ENCODE results near the gene PDPN. TPM values are rescaled to one million over a fixed set of nuclear protein-coding genes. Genes with fewer than 3 reads are reported as not detected.
A peak's percentile ranks its signal among the peaks of the same experiment; 100 is the strongest.

Gene PDPN
- total and polyA plus RNA-seq, 7 donors = 17.2 to 38.4 (median 27.9) TPM

DNA sequence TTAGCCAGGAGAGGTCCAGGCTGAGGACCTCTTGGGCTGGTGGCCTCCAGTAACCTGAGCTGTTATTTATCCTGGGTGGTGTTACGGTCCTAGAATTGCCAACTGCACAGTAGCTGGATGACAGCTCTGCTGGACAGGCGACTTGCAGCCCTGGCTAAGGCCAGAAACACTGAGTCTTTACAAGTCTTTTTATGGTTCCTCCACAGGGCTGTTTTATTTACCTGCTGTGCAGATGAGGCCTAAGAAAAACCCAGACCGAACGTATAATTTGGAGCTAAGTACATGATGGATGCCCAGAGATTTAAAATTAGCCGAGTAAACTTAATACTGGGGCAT, 39.4 kb upstream of the PDPN start:
- H3K36me3 ChIP-seq (ENCODE audit: insufficient read depth in 1 of 2, low read depth in 1 of 2) = no peaks in the 10 kb centered on the region
- no peaks in the 10 kb centered on the region for H3K9me3 ChIP-seq
- peaks cover 20% of the 10 kb centered on the region for H3K4me1 ChIP-seq
- H3K27ac ChIP-seq = peak overlapping the region; percentile 80
- intact Hi-C loops (cut with DNase I) = loop anchor here (5.0 kb wide), 2 partner anchors 57 to 77 kb away; no protein-coding TSS in a partner anchor
- DNase-seq = no peak
- WGBS, 3 donors = 19 to 26% (median 19%) methylated on average over 5 of the region's 5 CpGs
- TF ChIP-seq, protein P1, sequence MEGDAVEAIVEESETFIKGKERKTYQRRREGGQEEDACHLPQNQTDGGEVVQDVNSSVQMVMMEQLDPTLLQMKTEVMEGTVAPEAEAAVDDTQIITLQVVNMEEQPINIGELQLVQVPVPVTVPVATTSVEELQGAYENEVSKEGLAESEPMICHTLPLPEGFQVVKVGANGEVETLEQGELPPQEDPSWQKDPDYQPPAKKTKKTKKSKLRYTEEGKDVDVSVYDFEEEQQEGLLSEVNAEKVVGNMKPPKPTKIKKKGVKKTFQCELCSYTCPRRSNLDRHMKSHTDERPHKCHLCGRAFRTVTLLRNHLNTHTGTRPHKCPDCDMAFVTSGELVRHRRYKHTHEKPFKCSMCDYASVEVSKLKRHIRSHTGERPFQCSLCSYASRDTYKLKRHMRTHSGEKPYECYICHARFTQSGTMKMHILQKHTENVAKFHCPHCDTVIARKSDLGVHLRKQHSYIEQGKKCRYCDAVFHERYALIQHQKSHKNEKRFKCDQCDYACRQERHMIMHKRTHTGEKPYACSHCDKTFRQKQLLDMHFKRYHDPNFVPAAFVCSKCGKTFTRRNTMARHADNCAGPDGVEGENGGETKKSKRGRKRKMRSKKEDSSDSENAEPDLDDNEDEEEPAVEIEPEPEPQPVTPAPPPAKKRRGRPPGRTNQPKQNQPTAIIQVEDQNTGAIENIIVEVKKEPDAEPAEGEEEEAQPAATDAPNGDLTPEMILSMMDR (IDR thresholded peaks at IDR 0.05) = no peak
- no peak overlapping the region for H3K4me3 ChIP-seq
- no peaks in the 10 kb centered on the region for H3K27me3 ChIP-seq (ENCODE audit: insufficient read depth in 3 of 3, low read length in 2 of 3)
- ATAC-seq = no peak

DNA sequence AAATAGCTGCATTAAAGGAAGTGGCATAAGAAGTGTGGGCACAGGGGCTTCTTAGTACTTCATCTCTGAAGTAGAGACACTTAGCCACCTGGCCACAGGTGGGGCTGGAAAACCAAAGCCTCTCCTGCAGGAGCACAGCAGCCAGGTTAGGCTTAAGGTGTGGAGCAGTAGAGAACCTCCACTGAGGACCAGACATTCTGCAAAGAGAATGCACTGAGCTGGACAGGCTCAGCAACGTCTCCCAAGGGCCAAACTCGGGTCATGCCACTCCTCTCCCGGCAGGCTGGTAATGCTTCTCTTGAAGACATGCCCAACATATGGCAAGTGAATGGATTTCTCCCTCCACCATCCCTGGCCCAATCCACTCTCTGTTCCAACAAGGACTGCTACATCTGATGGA, 36.8 kb upstream of the PDPN start:
- intact Hi-C loops (cut with DNase I) = no loop called here
- H3K4me1 ChIP-seq = peaks cover 18% of the 10 kb centered on the region
- TF ChIP-seq, protein P1 (IDR thresholded peaks at IDR 0.05) = no peak
- no peak overlapping the region for H3K4me3 ChIP-seq
- H3K36me3 ChIP-seq (ENCODE audit: insufficient read depth in 1 of 2, low read depth in 1 of 2) = no peaks in the 10 kb centered on the region
- no peaks in the 10 kb centered on the region for H3K9me3 ChIP-seq
- DNase-seq (no peak), ATAC-seq (no peak)
- H3K27ac ChIP-seq = no peak overlapping the region
- 40 to 58% (median 46%) methylated on average over 3 of the region's 3 CpGs for WGBS, 3 donors
- H3K27me3 ChIP-seq (ENCODE audit: insufficient read depth in 3 of 3, low read length in 2 of 3) = no peaks in the 10 kb centered on the region

DNA sequence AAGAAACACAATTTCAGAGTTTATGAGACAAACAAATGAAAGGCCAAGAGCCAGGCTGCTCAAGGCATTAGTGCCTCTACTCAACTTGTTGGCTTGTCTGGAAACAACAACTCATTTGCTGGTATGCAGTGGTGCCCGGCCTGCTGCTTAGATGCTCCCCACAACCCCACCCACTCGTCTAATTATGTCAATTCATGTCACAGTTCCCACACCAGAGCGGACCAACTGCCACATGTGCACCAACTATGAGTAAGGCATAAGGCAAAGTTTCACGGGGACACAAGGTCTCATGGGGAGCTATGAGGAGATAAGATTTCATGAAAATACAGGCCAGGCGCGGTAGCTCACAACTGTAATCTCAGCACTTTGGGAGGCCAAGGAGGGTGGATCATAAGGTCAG, 35.4 kb upstream of the PDPN start:
- Histone ChIP-seq H3K4me1 (peaks cover 18% of the 10 kb centered on the region), H3K27ac (no peak overlapping the region), H3K9me3 (no peaks in the 10 kb centered on the region), H3K4me3 (no peak overlapping the region), H3K36me3 (ENCODE audit: insufficient read depth in 1 of 2, low read depth in 1 of 2) (no peaks in the 10 kb centered on the region), H3K27me3 (ENCODE audit: insufficient read depth in 3 of 3, low read length in 2 of 3) (no peaks in the 10 kb centered on the region)
- DNase-seq (no peak), ATAC-seq (no peak)
- TF ChIP-seq, protein P1 (IDR thresholded peaks at IDR 0.05) = no peak
- intact Hi-C loops (cut with DNase I) = no loop called here
- 60 to 92% (median 73%) methylated on average over 6 of the region's 6 CpGs for WGBS, 3 donors

DNA sequence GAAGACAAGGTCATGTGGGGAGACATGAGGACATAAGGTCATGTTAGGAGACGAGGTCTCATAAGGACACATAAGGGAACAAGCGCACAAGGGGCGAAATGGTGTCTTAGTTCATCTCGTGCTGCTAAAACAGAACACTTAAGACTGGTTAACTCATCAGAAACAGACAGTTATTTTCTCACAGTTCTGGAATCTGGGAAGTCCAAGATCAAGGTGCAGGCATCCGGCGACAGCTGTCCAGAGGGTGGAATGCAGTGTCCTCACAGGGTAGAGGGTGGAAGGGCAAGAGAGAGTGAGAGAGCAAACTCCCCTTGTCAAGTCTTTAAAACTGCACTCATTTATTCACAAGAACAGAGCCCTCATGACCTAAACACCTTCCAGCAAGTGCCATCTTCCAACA, 34.6 kb upstream of the PDPN start:
- Histone ChIP-seq H3K27ac (no peak overlapping the region), H3K27me3 (ENCODE audit: insufficient read depth in 3 of 3, low read length in 2 of 3) (no peaks in the 10 kb centered on the region), H3K4me3 (no peak overlapping the region), H3K36me3 (ENCODE audit: insufficient read depth in 1 of 2, low read depth in 1 of 2) (no peaks in the 10 kb centered on the region), H3K9me3 (no peaks in the 10 kb centered on the region), H3K4me1 (peaks cover 12% of the 10 kb centered on the region)
- DNase-seq (no peak), ATAC-seq (peak in 1 of 4 donors; percentile 25)
- WGBS, 3 donors = 51 to 77% (median 56%) methylated on average over 6 of the region's 6 CpGs
- intact Hi-C loops (cut with DNase I) = no loop called here
- TF ChIP-seq, protein P1 (IDR thresholded peaks at IDR 0.05) = no peak

DNA sequence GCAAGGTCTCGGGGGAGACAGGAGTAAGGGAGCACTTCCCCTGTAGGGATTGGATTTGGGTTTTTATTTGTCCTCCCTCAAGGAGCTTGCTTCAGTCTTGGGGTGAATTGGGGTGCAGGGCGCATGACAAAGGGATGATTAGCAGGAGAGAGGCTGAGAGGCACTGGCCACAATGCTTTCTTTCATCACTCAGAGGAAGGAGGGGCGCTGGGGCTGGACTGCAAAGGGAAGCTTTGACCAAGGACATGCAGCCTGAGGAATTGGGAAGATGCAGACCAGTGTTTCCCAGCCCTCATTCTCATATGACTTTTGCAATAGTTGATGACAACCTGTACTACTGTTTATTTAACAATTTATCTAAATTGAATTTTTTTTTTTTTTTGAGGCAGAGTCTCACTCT, 34.1 kb upstream of the PDPN start:
- intact Hi-C loops (cut with DNase I) = no loop called here
- H3K9me3 ChIP-seq = no peaks in the 10 kb centered on the region
- DNase-seq = no peak
- H3K4me1 ChIP-seq = peaks cover 7% of the 10 kb centered on the region
- TF ChIP-seq, protein P1 (IDR thresholded peaks at IDR 0.05) = no peak
- no peaks in the 10 kb centered on the region for H3K36me3 ChIP-seq (ENCODE audit: insufficient read depth in 1 of 2, low read depth in 1 of 2)
- 72 to 80% (median 80%) methylated on average over 3 of the region's 3 CpGs for WGBS, 3 donors
- no peak overlapping the region for H3K27ac ChIP-seq
- peak in 1 of 4 donors; percentile 41 for ATAC-seq
- no peak overlapping the region for H3K4me3 ChIP-seq
- H3K27me3 ChIP-seq (ENCODE audit: insufficient read depth in 3 of 3, low read length in 2 of 3) = no peaks in the 10 kb centered on the region

All from psoas muscle (tissue), 8 donors.